Effector memory CD4-positive, alpha-beta T cell (primary cell): ENCODE data around the gene SEPTIN3.

Source experiments
- DNase-seq, 3 donors: peaks; one replicate each; pipeline ENCODE4 v3.0.0-alpha.2; 2020
- H3K27ac ChIP-seq: 2 replicates; pipeline ENCODE4 v1.7.0; 2013; ENCODE audit warnings: mild to moderate bottlenecking, low read length, moderate library complexity; ENCODE audit not compliant: insufficient read depth, poor library complexity, severe bottlenecking
- H3K27me3 ChIP-seq: replicated peaks from 2 replicates; pipeline ENCODE4 v1.7.0; 2013; ENCODE audit warnings: mild to moderate bottlenecking, low read length; ENCODE audit not compliant: insufficient read depth, control insufficient read depth, poor library complexity, severe bottlenecking
- H3K36me3 ChIP-seq: 2 replicates; pipeline ENCODE4 v1.7.0; 2013; ENCODE audit warnings: mild to moderate bottlenecking, low read length, moderate library complexity; ENCODE audit not compliant: control insufficient read depth, insufficient read depth
- H3K4me1 ChIP-seq: 2 replicates; pipeline ENCODE4 v1.7.0; 2013; ENCODE audit warnings: low read length, mild to moderate bottlenecking; ENCODE audit not compliant: control insufficient read depth, insufficient read depth, poor library complexity, severe bottlenecking
- H3K4me3 ChIP-seq: 2 replicates; pipeline ENCODE4 v1.7.0; 2013; ENCODE audit warnings: low read length, low read depth, mild to moderate bottlenecking; ENCODE audit not compliant: insufficient read depth, poor library complexity, severe bottlenecking
- H3K9me3 ChIP-seq: 2 replicates; pipeline ENCODE4 v1.7.0; 2013; ENCODE audit warnings: mild to moderate bottlenecking, low read length, moderate library complexity; ENCODE audit not compliant: control insufficient read depth

SEPTIN3 gene

GRCh38 chr22:42013385-42013784 lies 44.1 kb downstream of the SEPTIN3 start:
- H3K36me3 ChIP-seq: no peaks in the 10 kb centered on the region
- no peaks in the 10 kb centered on the region for H3K27me3 ChIP-seq
- DNase-seq: no peak
- H3K9me3 ChIP-seq: no peaks in the 10 kb centered on the region
- H3K4me3 ChIP-seq: no peak overlapping the region
- no peaks in the 10 kb centered on the region for H3K4me1 ChIP-seq
- H3K27ac ChIP-seq: no peak overlapping the region

GRCh38 chr22:42016111-42016510 lies 46.9 kb downstream of the SEPTIN3 start:
- no peaks in the 10 kb centered on the region for H3K9me3 ChIP-seq
- H3K27ac ChIP-seq: no peak overlapping the region
- H3K36me3 ChIP-seq: no peaks in the 10 kb centered on the region
- no peaks in the 10 kb centered on the region for H3K27me3 ChIP-seq
- DNase-seq: no peak
- no peak overlapping the region for H3K4me3 ChIP-seq
- H3K4me1 ChIP-seq: no peaks in the 10 kb centered on the region

DNA sequence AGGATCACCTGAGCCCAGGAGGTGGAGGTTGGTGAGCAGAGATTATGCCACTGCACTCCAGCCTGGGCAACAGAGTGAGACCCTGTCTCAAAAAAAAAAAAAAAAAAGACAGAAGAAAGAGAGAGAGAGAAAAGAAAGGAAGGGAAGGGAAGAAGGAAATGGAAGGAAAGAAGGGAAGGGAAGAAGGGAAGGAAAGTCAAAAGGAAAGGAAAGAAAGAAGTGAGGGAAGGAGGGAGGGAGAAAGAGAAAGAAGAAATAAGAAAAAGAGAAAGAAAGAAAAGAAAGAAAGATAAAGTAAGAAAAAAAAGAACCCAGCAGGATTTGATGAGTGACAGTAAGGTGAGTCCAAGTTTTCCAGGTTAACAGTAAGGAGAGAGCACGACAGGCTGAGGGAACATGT lies 49.0 kb downstream of the SEPTIN3 start:
- no peaks in the 10 kb centered on the region for H3K4me1 ChIP-seq
- no peaks in the 10 kb centered on the region for H3K27me3 ChIP-seq
- H3K27ac ChIP-seq: no peak overlapping the region
- H3K9me3 ChIP-seq: no peaks in the 10 kb centered on the region
- no peak overlapping the region for H3K4me3 ChIP-seq
- no peak for DNase-seq
- H3K36me3 ChIP-seq: no peaks in the 10 kb centered on the region
